Breast epithelium (tissue), 4 donors: ENCODE results near the gene CREB1. TPM values are rescaled to one million over a fixed set of nuclear protein-coding genes. Genes with fewer than 3 reads are reported as not detected.

Experiments
- DNase-seq, 2 donors: peaks; one replicate each; pipeline ENCODE4 v3.0.0-alpha.2; 2019; ENCODE audit warnings: low spot score in 2 of 2
- H3K27ac ChIP-seq, 2 donors: fragments of 200-600 bp; sonication (generic) in 1 of 2; one replicate each; pipeline ENCODE4 v1.5.1; 2016 to 2019; ENCODE audit warnings: mild to moderate bottlenecking in 1 of 2
- H3K27me3 ChIP-seq, 2 donors: fragments of 200-600 bp; sonication (generic) in 1 of 2; one replicate each; pipeline versions ENCODE4 v1.5.1 to v1.6.0; 2017 to 2019; ENCODE audit warnings: control low read depth in 1 of 2, mild to moderate bottlenecking in 1 of 2
- H3K36me3 ChIP-seq: fragments of 200-600 bp; one replicate; pipeline ENCODE4 v1.5.1; 2019
- H3K4me1 ChIP-seq, 2 donors: fragments of 200-600 bp; sonication (generic); one replicate each; pipeline ENCODE4 v1.5.1; 2016 to 2019; ENCODE audit warnings: control low read depth in 1 of 2
- H3K4me3 ChIP-seq, 3 donors: fragments of 200-600 bp; sonication (generic); 1 replicate in 2 of 3; 2 replicates in 1 of 3; pipeline ENCODE4 v1.5.1; 2016 to 2019; ENCODE audit warnings: mild to moderate bottlenecking in 3 of 3, moderate library complexity in 2 of 3
- H3K9me3 ChIP-seq, 2 donors: fragments of 200-600 bp; sonication (generic) in 1 of 2; one replicate each; pipeline ENCODE4 v1.5.1; 2016 to 2019; ENCODE audit warnings: control low read depth in 1 of 2
- POLR2A ChIP-seq: fragments of 450-650 bp; IDR thresholded peaks from one replicate; pipeline ENCODE4 v1.6.1; 2016; ENCODE audit warnings: antibody characterized with exemption, mild to moderate bottlenecking, moderate library complexity
- POLR2AphosphoS5 ChIP-seq, 3 donors: sonication (generic); formaldehyde crosslinking; IDR thresholded peaks; one replicate each; pipeline ENCODE4 v1.6.1; 2017; ENCODE audit warnings: antibody characterized with exemption in 3 of 3
- intact Hi-C: fragments of 100-400 bp; cut with DNase I; formaldehyde crosslinking; loops from one replicate; pipeline ENCODE4 v1.15.1; 2023; ENCODE audit warnings: low total_unique reads
- total RNA-seq, 3 donors: library from RNA; depleted of rRNA; stranded (reverse); fragments of >200 nt; gene quantifications; one replicate each; pipeline ENCODE4 v1.1.0, GENCODE V29; 2016
- TF ChIP-seq, protein P1 (sequence below), 3 donors: fragments of 450-650 bp; IDR thresholded peaks; one replicate each; pipeline ENCODE4 v1.5.1; 2016 to 2017; ENCODE audit warnings: antibody characterized with exemption in 3 of 3, mild to moderate bottlenecking in 3 of 3, moderate library complexity in 3 of 3

The CREB1 gene
- 10 to 100 TPM; 45.6 to 81.5 (median 54.1) TPM for total RNA-seq

DNA sequence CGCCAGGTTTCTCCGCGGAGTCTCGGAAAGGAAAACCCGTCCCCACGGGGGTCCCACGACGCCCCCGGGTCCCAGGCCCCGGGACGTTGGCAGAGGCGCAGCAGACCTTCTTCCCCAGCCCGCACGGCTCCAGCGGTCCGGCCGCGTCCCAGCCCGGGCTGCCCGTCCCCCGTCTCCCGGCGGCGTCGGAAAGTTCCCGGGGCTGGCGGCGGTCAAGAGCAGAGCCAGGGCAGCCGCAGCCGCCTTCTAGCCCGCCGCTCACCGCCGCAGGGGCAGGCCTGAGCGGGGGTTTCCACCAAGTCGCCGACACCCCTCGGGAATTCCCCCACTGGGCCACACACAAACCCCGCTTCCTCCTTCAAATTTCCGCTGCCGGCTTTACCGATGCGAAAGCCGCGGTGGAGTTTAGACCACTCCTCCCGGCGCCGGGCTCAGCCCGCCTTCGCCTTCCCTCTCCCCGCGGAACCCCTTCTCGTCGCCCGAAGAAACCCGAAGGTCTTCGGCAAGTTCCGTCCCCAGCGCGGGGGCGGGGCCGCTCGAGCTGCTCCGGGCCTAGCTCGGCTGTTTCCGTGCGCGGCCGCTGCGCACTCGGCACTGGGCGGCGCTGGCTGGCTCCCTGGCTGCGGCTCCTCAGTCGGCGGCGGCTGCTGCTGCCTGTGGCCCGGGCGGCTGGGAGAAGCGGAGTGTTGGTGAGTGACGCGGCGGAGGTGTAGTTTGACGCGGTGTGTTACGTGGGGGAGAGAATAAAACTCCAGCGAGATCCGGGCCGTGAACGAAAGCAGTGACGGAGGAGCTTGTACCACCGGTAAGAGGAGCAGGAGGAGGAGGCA, at the start of gene CREB1:
Gene CREB1 (plus strand): TSS at position 633 of the 830 bp plus-strand sequence. CDS start 25,674 bp downstream, outside the sequence.
- Histone ChIP-seq H3K9me3 (no peaks in the 10 kb centered on the region), H3K27ac (peak within 1 kb of the TSS; percentile 98), H3K4me1 (no peaks in the 10 kb centered on the region), H3K4me3 (peak within 1 kb of the TSS; percentile 67 to 82 (median 72)), H3K36me3 (no peaks in the 10 kb centered on the region), H3K27me3 (no peaks in the 10 kb centered on the region)
- intact Hi-C loops: loop anchor here (10.0 kb wide), 1 partner anchor 175 kb away; no protein-coding TSS in a partner anchor
- peak; percentile 98 for DNase-seq
- TF ChIP-seq POLR2A: peak; percentile 90
- peak; percentile 82 to 91 (median 90) for TF ChIP-seq POLR2AphosphoS5 (IDR thresholded peaks at IDR 0.05)
- TF ChIP-seq, protein P1, sequence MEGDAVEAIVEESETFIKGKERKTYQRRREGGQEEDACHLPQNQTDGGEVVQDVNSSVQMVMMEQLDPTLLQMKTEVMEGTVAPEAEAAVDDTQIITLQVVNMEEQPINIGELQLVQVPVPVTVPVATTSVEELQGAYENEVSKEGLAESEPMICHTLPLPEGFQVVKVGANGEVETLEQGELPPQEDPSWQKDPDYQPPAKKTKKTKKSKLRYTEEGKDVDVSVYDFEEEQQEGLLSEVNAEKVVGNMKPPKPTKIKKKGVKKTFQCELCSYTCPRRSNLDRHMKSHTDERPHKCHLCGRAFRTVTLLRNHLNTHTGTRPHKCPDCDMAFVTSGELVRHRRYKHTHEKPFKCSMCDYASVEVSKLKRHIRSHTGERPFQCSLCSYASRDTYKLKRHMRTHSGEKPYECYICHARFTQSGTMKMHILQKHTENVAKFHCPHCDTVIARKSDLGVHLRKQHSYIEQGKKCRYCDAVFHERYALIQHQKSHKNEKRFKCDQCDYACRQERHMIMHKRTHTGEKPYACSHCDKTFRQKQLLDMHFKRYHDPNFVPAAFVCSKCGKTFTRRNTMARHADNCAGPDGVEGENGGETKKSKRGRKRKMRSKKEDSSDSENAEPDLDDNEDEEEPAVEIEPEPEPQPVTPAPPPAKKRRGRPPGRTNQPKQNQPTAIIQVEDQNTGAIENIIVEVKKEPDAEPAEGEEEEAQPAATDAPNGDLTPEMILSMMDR (IDR thresholded peaks at IDR 0.05): peak in 1 of 3 donors; percentile 25

DNA sequence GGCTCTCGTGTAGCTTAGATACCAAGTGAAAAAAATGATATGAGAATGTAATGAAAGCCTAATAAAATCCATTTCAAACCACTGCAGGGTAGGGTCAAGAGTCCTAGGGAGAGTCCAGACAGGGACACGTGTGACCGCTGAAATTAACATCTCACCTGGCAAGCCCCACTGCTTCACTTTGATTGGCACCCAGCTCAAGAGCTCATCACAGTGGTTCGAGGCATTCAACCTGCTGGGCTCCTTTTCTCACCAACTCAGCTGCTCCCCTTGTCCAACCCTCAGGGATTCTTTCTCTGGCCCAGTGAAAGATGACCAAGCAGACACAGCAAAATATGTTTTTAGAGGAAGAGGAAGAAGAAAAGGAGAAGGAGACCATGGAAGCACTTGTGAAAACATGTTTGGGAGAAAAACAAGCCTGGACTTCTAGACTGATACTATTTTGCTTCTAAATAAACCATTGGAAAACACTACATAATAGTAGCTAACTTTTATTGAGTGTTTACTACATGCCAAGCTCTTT, 49.2 kb upstream of the CREB1 start:
- H3K27ac ChIP-seq: no peak overlapping the region

DNA sequence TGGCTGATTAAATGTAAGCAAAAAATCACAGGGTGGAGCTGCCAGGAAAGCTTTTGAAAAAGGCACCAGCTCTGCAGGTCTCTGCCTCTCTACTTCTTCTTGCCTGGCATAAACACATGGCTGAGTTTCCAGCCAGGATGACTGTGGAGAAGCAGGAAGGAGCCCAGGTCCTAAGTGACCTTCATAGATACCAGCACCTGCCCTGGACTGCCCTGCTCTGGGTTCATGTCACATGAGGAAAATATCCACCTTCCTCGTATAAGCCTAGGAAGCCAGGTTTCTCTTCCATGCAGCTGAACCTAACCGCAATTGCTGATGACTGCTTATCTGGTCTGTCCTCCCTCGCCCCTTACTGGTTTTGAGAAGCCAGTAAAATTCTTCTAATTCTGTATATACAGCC, 47.8 kb upstream of the CREB1 start:
- H3K36me3 ChIP-seq: no peaks in the 10 kb centered on the region
- TF ChIP-seq POLR2AphosphoS5 (IDR thresholded peaks at IDR 0.05) (no peak), POLR2A (no peak)
- TF ChIP-seq, protein P1 (IDR thresholded peaks at IDR 0.05): no peak
- H3K27me3 ChIP-seq: no peaks in the 10 kb centered on the region
- H3K9me3 ChIP-seq: no peaks in the 10 kb centered on the region
- intact Hi-C loops: loop anchor here (2.0 to 10.0 kb wide), 2 partner anchors 45 to 687 kb away; no protein-coding TSS in a partner anchor
- no peak overlapping the region for H3K27ac ChIP-seq
- H3K4me1 ChIP-seq: no peaks in the 10 kb centered on the region
- no peak for DNase-seq
- H3K4me3 ChIP-seq: no peak overlapping the region

More for the DNA sequence above, 49.2 kb upstream of the CREB1 start:
- H3K9me3 ChIP-seq: no peaks in the 10 kb centered on the region
- H3K27me3 ChIP-seq: no peaks in the 10 kb centered on the region
- TF ChIP-seq POLR2A (no peak), POLR2AphosphoS5 (IDR thresholded peaks at IDR 0.05) (no peak)
- TF ChIP-seq, protein P1 (IDR thresholded peaks at IDR 0.05): no peak
- intact Hi-C loops: loop anchor here (10.0 kb wide), 1 partner anchor 686 kb away; no protein-coding TSS in a partner anchor
- H3K36me3 ChIP-seq: no peaks in the 10 kb centered on the region
- no peak overlapping the region for H3K4me3 ChIP-seq
- no peak for DNase-seq
- no peaks in the 10 kb centered on the region for H3K4me1 ChIP-seq

DNA sequence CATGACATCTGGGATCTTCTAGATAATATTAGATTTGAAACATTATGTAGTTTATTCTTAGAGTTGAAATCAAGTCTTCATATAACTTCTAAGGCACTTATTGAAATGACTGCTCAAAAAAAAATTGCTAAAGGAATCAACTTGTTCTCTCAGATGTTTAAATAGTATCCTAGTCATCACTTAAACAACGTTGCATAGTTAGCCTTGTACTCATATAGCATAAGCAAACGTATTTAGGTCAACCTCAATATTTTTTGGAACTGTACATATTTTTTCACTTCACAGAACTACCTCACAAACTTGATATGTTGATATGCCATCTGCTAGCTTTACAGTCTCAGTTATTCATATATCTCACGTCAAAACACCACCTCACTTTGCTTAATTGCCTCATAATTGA, 47.1 kb upstream of the CREB1 start:
- Histone ChIP-seq H3K27ac (no peak overlapping the region), H3K4me1 (no peaks in the 10 kb centered on the region), H3K27me3 (no peaks in the 10 kb centered on the region), H3K9me3 (no peaks in the 10 kb centered on the region), H3K36me3 (no peaks in the 10 kb centered on the region), H3K4me3 (no peak overlapping the region)
- intact Hi-C loops: loop anchor here (2.0 to 10.0 kb wide), 2 partner anchors 44 to 688 kb away; no protein-coding TSS in a partner anchor
- DNase-seq: no peak
- TF ChIP-seq POLR2A: no peak
- no peak for TF ChIP-seq POLR2AphosphoS5 (IDR thresholded peaks at IDR 0.05)
- TF ChIP-seq, protein P1 (IDR thresholded peaks at IDR 0.05): no peak

DNA sequence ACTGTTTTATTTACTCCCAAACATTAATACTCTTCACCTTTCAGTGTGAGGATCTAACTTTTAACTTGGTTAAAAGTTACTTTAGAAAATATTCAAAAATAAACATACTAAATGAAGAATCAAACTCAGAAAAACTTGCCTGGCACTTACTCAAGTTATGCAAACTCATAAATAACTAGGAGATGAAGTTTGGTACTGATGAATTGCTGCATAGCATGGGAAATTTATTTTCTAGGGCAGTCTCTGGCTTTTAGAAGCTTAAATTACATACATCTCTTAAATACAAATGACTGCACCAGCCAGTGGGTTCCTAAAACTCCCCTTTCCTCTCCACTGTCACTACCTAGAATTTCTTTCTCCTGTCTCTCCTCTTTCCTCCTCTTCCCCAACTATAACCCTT, 46.7 kb upstream of the CREB1 start:
- no peak overlapping the region for H3K4me3 ChIP-seq
- H3K27ac ChIP-seq: no peak overlapping the region
- H3K27me3 ChIP-seq: no peaks in the 10 kb centered on the region
- no peaks in the 10 kb centered on the region for H3K4me1 ChIP-seq
- no peaks in the 10 kb centered on the region for H3K36me3 ChIP-seq
- TF ChIP-seq POLR2A (no peak), POLR2AphosphoS5 (IDR thresholded peaks at IDR 0.05) (no peak)
- TF ChIP-seq, protein P1 (IDR thresholded peaks at IDR 0.05): no peak
- H3K9me3 ChIP-seq: no peaks in the 10 kb centered on the region
- intact Hi-C loops: loop anchor here (2.0 to 10.0 kb wide), 2 partner anchors 44 to 688 kb away; no protein-coding TSS in a partner anchor
- DNase-seq: no peak
